ENCODE measurements around the gene JPH3.

JPH3 gene

GRCh38 chr16:87602001-87602775, at the start of gene JPH3:
JPH3 (plus strand) TSS chr16:87602508; CDS start chr16:87603147, 639 bp downstream.
- no peak for DNase-seq (ENCODE audit: low spot score)

GRCh38 chr16:87552772-87553573, 49.3 kb upstream of the JPH3 start:
- DNase-seq (ENCODE audit: low spot score) = no peak

GRCh38 chr16:87554754-87555427, 47.4 kb upstream of the JPH3 start:
- DNase-seq (ENCODE audit: low spot score) = no peak

- no peak for DNase-seq (ENCODE audit: low spot score)
Observed at GRCh38 chr16:87555647-87556046, 46.7 kb upstream of the JPH3 start.

- DNase-seq (ENCODE audit: low spot score) = no peak
Observed at GRCh38 chr16:87556941-87557459, 45.3 kb upstream of the JPH3 start.

- DNase-seq (ENCODE audit: low spot score) = no peak
Observed at GRCh38 chr16:87558682-87559081, 43.6 kb upstream of the JPH3 start.

GRCh38 chr16:87559945-87560344, 42.4 kb upstream of the JPH3 start:
- DNase-seq (ENCODE audit: low spot score) = no peak

GRCh38 chr16:87560428-87561199, 41.7 kb upstream of the JPH3 start:
- DNase-seq (ENCODE audit: low spot score) = peak; percentile 20

DNA sequence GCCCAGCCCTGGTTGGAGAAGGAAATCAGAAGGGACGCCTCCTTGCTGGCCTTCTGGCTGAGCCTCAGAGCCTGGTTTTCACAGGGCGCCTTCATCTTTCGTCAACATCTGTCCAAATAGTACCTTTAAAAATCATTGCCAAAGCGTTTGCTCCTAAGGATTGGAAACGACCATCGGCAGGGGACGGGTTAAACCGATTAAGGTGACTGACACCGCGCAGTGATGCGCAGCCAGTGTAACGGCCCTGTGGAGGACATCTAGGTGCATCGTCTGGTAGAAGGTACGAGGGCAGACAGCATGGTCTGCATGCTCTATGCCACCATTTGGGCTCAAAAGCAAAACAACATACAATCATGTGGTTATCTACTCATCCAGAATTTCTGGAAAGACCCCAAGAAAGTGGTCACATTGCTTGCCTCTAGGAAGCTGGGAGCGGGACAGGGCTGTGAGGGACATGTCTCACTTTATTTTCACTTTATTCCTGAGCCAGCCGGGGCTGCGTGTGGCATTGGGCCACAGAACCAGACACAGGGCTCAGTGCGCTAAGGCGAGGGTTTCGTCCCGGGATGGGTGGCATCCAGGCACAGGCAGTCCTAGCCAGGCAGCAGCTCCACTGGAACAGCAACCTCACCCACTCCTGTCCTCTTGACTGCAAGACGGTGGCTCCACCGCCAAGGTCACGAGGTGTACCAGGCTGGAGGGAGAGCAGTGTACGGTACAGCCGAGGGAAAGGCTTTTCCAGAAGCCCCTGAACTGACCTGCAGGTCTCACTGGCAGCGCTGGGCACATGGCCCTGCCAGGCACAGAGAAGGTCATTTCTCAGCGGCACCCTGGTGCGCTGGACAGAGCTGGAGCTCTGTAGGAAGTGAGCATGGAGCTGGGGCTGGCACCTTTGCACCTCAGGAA, 40.9 kb upstream of the JPH3 start:
- no peak for DNase-seq (ENCODE audit: low spot score)

GRCh38 chr16:87562201-87562600, 40.1 kb upstream of the JPH3 start:
- no peak for DNase-seq (ENCODE audit: low spot score)

- no peak for DNase-seq (ENCODE audit: low spot score)
Observed at GRCh38 chr16:87563022-87563421, 39.3 kb upstream of the JPH3 start.

- DNase-seq (ENCODE audit: low spot score) = no peak
Observed at GRCh38 chr16:87563714-87564523, 38.4 kb upstream of the JPH3 start.

GRCh38 chr16:87564524-87564778, 37.9 kb upstream of the JPH3 start:
- no peak for DNase-seq (ENCODE audit: low spot score)

GRCh38 chr16:87569601-87570571, 32.4 kb upstream of the JPH3 start:
- no peak for DNase-seq (ENCODE audit: low spot score)

DNA sequence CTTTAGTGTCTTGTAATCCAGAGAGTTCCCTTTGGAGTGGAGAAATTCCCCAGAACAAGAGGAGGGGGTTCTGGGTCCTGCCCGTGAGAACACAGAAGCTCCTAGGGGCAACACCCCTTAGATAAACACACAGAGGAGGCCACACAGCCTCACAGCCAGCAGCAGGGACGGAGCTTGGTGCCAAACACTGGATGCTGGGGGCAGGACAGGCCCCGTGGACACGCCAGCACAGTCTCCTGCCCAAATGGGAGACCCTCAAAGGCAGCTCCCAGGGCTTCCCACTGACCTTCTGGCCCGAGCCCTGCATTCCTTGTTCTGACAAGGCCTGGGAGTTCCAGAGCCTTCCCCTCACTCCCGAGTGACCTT, 31.8 kb upstream of the JPH3 start:
- DNase-seq (ENCODE audit: low spot score) = no peak

DNA sequence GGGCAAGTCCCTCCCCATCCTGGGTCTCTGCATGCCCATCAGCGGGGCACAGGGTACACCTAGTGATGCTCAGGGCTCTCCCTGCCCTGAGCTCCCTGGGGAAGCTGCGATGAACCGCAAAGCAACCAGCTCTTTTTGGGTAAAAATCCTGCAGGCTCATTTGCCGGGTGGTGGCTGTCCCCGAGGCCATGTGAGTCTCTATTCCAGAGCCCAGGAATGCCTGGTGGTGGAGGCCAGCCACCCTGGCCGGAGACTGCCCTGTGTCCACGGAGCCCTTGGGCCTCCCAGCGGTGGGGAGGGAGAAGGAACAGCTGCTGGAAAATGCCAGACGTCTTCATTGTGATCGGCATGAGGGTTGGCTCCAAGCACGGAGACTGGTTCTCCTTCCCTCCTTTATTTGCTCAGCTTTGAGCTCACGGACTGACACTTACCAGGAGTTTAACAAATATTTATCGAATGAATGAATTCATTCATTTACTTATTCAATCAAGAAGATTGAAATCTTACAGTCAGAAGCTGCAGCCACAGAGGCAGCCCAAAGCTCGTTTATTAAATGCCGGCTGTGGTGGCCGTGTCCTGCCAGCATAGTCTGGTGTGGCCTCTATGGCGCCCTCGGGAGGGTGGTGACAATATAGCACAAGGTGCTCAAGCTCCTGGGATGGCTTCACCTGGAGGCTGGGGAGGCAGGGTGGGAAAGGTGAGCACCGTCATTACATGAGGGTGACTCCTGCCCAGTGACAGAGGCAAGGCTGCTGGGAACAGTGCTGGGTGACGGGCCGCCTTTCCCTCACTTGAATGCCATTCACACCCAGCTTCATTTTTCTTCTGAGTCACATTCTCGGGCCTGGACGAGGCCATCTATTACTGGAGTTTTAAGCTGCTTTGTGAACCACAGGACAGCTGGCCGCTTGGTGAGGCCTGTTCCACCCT, 31.1 kb upstream of the JPH3 start:
- DNase-seq (ENCODE audit: low spot score) = no peak

- no peak for DNase-seq (ENCODE audit: low spot score)
Observed at GRCh38 chr16:87571868-87572244, 30.5 kb upstream of the JPH3 start.

DNA sequence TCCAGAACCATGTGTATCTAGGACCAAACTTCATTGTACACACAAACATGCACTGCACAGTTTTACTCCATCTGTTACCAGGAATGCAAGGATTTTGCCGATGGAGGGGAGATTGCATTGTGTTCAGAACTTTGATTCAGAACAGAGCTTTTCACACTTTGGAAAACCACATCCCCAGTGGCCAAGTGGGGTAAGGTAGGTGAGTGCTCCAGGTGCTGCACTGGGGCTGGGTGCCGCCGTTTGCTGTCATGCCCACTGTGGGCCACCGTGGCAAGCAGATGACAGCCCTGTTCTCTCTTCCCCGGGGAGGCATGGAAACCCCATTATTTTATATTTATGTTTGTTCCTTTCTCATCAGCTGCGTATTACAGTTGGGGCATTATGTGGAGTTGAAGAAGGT, 29.3 kb upstream of the JPH3 start:
- no peak for DNase-seq (ENCODE audit: low spot score)
